Measurements from ENCODE around the gene TRAF7.

TRAF7 gene

DNA sequence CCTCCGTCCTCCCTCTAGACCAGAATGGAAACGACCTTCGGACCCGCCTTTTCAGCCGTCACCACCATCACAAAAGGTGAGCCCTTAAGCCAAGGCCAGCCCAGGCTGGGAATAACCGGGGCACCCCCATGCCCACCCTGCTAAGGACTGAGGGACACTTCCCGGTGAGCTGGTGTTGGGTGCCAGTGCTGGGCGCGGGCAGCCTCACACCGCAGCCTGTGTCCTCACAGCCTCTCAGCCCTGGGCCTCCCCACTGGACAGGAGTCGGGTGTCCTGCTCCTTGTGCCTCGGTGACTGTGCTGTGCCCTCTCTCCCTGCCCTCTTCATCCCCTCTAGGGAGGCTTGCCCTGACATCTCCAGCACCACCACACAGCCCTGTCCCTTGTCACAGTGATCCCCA lies 10.3 kb downstream of the TRAF7 start:
- DNase-seq (ENCODE audit: low read depth in 2 of 2) = no peak

DNA sequence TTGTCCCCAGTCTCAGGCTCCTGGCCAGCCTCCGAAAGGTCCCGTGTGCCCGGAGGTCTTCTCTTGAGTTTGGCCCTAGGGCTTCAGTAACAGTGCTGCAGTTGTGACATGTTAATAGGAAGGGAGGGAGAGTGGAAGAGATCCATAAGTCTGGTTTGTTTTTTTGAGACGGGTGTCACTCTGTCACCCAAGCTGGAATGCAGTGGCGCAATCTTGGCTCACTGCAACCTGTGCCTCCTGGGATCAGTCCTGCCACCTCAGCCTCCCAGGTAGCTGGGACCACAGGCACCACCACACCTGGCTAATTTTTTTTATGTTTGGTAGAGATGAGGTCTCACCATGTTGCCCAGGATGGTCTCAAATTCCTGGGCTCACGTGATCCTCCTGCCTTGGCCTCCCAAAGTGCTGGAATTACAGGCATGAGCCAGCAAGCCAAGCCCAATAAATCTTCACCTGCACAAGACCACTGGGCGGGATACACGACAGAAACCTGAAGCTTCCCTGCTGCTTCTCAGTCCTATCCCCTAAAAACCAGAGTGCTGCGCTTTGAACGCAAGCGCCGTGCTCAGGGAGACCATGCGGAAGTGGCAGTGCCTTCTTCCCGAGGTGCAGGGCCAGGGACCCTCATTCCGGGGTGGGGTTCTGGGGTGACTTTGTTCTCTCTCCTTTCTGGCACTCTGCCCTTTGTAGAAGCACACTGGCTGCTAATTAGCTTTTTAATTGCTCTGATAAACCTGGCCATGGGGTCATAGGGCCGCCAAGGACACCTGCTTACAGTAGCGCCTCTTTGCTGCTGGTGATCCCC lies 10.9 kb downstream of the TRAF7 start:
- DNase-seq (ENCODE audit: low read depth in 2 of 2) = no peak

DNA sequence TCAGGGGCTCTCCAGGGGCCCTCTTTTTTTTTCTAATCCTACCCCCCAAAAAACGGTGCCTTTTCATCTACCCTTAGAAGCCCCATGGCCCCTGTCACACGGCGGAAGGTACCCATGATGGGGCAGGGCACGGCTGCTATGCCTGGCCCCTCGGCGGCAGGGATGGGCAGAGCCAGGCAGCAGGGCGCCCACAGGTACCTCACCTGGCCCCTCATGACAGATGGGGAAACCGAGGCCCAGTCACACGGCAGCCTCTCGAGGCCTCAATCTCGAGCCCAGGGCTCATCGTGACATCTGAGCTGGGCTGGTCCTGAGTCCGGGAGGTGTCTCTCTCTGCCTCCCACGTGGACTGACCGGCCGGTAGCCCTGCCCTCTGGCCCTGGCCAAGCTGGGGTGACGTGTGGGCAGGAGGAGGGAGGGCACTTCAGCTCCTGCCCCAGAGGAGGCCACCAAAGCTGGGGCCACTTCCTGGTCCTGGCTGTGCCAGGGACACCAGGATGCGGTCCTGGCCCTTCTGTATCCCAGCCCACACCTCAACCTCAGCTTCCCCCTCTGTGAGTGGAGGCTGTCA lies 11.6 kb downstream of the TRAF7 start:
- DNase-seq (ENCODE audit: low read depth in 2 of 2) = no peak

DNA sequence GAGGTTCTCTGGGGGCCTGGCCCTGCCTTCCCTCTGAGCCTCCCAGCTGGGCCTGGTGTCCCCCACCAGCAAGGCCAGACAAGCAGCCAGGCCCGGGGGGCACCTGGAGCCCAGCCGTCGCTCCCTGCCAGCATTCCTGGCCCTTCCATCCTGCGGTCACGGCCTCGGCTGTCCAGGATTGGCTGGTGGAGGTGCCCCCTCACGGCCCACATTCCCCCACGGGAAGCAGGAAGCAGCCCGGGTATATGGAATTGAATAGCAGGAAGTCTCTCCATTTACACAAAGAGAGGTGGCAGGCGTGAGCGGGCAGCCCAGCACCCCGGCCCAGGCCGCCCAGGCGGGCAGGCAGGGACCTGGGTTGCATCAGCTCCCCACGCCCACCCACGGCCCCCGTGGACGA lies 14.5 kb downstream of the TRAF7 start:
- DNase-seq (ENCODE audit: low read depth in 2 of 2) = no peak

DNA sequence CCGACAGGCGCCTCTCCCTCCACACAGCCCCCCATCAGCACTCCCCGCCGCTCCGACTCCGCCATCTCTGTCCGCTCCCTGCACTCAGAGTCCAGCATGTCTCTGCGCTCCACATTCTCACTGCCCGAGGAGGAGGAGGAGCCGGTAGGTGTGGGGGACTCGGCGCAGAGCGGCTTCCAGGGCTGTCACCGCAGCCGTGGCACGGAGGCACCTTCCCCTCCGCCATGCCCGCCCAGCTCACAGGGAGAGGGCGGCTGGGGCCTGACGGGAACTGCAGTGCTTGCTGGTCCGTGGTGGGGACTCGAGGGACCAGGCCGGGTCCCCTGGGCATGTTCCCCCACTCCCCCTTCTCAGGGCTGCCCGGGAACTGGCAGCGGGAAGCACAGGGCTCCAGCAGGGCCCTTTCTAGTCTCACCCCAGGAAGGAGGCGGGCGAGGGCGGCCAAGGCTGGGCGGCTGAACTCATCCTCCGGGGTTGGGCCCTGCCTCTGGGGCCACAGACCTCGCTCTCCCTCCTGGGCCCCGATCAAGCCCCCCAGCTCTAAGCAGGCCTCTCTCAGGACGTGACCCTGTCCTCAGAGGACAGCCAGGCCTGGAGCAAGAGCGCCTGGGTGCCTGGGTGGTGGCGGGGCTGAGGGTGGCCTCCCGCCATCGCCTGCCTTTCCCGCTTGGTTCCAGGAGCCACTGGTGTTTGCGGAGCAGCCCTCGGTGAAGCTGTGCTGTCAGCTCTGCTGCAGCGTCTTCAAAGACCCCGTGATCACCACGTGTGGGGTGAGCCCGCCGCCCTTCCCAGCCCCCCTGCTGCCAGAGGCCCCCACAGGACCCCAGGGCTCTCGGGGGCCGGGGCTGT lies 15.2 kb downstream of the TRAF7 start:
- DNase-seq (ENCODE audit: low read depth in 2 of 2) = no peak

DNA sequence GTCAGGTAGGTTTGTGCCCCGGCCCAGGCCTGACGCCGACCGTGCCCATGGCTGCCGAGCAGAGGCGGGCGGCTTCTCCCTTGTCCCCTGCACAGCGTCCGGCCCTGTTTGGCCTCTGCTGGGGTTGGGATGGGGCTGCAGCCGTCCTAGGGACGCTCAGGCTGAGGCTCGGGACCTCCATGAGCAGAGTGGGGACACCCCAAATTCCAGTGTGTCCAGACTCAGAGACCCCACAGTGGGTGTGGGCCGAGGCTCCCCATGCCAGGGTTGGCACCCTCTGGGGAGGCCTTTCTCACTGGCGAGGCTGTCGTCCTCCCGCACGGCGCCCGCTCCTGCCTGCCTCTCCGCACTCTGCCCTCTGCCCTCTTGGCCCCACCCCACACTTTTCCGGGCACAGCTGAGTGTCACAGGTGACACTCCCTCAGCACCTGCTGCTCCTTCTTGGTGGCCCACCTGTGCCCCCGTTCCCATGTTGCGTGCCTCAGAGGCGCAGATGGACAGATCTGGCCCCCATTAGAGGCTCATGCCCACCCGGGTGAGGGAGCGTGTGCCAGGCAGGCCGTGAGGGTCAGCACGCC lies 16.1 kb downstream of the TRAF7 start:
- no peak for DNase-seq (ENCODE audit: low read depth in 2 of 2)

DNA sequence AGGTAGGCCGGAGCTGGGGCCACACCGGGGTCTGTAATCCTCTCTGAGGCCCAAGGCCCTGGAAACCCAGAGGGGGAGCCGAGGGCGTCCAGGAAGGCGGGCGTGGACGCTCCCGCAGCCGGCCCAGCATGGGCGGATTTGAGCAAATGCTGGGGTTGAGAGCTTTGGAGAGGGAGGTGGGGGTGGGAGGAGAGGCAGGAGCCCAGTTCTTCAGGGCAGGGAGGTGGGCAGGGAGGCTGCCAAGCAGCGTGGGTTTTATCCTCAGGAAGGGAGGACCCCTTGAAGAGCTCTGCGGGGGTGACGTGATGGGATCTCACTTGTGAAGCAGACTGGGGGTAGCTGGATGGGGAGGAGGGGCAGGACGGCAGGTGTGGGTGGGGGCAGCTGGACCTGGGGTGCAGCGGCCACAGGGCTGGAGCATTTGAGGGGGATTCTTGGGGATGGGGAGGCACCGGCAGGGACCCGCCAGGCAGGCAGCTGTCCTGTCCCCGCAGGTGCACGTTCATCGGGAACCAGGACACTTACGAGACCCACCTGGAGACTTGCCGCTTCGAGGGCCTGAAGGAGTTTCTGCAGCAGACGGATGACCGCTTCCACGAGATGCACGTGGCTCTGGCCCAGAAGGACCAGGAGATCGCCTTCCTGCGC lies 17.2 kb downstream of the TRAF7 start:
- DNase-seq (ENCODE audit: low read depth in 2 of 2) = no peak

DNA sequence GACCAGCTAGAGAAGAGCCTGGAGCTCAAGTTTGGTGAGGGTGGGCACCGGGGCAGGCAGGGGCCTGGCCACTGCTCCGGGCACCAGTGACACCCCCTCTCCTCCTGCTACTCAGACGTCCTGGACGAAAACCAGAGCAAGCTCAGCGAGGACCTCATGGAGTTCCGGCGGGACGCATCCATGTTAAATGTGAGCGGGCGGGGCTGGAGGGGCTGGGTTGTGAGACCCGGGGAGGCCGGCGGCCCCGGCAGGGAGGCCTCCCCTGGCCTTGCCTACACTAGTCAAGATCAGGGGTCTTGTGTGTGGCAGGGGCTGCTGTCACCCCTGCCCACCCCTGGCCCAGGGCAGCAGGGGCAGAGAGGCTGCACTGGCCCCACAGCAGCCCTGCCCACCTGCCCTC lies 17.8 kb downstream of the TRAF7 start:
- no peak for DNase-seq (ENCODE audit: low read depth in 2 of 2)

DNA sequence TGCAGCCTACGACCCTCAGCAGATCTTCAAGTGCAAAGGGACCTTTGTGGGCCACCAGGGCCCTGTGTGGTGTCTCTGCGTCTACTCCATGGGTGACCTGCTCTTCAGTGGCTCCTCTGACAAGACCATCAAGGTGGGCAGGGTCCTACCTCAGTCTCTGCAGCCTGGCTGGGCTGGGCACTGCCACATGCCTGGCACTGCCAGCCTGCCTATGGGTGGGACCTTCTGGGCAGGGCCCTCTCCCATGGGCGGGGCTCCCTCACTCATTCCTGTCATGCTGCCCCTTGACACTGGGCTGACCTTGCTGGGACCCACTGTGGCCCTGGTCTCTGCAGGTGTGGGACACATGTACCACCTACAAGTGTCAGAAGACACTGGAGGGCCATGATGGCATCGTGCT lies 18.3 kb downstream of the TRAF7 start:
- DNase-seq (ENCODE audit: low read depth in 2 of 2) = no peak

DNA sequence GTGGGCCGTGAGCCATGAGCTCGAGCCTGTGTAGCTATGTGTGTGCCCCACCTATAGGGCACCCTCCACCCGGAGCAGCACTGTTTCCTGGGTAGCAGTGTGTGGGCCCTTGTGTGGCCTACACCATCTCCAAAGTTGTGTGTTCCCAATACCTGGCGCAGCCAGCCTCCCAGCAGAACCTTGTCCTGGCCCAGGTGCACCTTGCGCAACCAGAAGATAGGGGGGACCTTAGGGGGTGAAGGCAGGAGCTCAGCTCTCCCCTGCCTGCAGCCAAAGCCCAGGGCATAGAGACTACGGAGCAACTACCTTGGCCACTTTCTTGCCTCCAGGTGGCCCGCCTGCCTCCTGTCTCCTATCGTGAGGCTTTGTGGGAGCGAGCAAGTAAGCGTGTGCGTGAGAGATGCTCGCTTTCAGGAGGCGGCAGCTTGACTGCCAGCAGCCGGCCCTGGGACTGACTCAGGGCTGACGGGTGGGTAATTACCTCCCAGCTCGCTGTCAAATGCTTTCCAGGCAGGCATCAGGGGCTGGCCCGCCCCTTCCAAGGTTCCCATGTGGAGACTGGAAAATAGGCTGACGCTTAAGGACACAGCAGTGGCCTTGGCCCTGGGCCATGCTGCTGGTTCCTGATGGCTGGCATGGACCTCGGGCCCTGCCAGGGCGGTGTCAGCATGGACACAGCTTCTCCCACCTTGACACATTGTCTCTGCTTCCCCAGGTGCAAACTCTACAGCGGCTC lies 19.0 kb downstream of the TRAF7 start:
- no peak for DNase-seq (ENCODE audit: low read depth in 2 of 2)

DNA sequence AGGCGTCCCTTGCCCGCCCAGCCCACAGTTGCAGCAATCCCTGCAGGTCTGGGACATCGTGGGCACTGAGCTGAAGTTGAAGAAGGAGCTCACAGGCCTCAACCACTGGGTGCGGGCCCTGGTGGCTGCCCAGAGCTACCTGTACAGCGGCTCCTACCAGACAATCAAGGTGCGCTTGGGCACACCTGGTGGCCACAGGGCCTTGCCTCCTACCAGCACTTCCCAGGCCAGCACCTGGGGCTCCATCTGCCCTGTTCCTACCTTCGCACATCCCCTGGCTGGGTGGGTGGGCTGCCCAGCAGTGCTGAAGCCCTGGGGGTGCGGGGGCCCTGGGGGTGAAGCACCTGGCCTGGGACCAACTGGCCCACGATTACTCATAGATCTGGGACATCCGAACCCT lies 19.9 kb downstream of the TRAF7 start:
- no peak for DNase-seq (ENCODE audit: low read depth in 2 of 2)

DNA sequence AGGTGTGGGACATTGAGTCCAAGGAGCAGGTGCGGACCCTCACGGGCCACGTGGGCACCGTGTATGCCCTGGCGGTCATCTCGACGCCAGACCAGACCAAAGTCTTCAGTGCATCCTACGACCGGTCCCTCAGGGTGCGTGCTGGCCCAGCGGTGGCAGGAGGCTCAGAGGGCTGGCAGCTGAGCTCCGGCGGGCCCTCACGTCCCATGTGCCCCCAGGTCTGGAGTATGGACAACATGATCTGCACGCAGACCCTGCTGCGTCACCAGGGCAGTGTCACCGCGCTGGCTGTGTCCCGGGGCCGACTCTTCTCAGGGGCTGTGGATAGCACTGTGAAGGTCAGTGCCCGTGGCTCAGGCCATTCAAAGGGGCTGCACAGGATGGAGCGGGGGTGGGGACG lies 20.5 kb downstream of the TRAF7 start:
- DNase-seq (ENCODE audit: low read depth in 2 of 2) = no peak

DNA sequence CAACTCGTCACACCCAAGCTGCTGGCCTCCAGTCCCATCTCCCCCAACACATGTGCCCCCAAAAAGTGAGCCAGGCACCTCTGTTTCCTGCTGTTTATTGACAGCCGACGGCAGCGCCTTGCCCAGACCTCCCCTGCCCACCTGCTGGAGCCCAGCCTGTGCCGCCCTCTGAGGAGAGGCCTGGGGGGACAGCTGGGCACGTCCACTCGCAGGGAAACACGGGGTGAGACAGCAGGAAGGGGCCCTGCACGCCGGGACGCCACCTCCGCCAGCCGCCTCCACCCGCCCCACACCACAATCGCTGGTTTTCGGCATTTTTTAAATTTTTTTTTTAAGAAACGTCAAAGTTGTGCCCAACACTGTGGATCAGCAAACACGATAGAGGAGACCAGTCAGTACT lies 21.5 kb downstream of the TRAF7 start:
- no peak for DNase-seq (ENCODE audit: low read depth in 2 of 2)

DNA sequence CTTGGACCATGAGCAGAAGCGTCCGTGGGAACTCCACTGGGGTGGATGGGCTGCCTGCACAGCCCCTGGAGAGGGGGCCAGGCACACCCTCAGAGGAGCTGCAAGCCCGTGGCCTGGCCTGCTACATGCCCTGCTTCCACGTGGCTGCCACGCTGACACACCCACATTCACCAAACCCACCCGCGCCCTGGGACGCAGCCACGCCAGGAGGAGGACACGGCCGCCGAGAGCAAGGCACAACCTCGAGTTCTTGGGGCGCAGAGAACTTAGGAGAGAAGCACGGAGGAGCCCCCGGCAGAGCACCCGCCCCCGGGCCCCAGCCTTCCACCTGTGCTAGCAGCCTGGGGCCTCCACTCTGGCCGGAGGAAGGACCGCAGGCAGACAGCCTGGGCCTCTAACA lies 22.0 kb downstream of the TRAF7 start:
- DNase-seq (ENCODE audit: low read depth in 2 of 2) = no peak

DNA sequence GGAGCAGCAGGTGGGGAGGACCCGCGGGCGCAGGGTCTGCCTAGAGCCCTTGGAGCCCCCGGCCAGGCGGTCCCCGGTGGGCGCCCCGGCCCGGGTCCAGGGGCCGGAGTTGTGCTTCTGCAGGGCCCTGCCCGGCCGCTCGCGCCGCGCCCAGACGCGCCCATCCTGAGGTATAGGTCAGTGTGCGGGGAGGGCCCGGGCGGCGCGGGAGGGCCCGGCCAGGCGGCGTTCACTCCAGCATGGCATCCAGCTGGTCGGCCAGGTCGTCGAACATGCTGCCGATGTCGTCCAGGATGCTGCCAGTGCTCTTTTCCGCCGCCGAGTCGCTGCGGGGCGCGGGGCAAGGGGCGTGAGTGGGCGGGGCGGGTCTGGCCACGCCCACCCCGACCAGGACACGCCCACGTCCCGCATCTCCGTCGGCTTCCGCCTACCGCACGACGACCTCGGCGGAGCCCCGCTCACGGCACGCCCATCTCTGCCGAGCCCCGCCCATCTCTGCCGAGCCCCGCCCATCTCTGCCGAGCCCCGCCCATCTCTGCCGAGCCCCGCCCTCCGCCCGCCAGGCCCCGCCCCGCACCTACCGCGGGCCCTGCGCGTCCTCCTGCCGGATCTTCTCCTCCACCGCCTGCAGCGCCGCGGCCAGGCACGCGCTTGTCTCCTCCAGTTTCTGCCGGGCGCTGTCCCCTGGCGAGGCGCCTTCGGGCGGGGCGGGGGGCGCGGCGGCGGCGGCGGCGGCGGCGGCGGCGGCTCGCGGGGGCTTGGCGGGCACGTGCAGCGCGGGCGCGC lies 22.9 kb downstream of the TRAF7 start:
- DNase-seq (ENCODE audit: low read depth in 2 of 2) = no peak

DNA sequence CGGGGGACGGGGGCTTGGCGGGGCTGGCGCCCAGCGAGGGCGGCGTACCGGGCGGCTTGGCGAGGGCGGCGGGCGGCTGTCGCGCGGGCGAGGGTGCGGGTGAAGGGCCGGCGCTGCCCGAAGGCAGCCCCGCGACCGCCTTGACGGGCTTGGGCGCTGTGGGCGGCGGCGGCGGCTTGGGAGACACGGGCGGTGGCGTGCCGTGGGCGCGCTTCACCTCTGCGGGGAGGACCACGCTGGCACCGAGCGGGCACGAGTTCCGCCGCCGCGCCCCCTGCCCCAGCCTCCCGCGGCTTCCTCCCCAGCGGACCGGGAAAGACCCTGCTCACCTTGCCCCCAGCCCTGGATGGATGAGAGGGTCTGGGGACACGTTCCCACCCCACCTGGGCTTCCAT lies 23.5 kb downstream of the TRAF7 start:
- DNase-seq (ENCODE audit: low read depth in 2 of 2) = no peak

DNA sequence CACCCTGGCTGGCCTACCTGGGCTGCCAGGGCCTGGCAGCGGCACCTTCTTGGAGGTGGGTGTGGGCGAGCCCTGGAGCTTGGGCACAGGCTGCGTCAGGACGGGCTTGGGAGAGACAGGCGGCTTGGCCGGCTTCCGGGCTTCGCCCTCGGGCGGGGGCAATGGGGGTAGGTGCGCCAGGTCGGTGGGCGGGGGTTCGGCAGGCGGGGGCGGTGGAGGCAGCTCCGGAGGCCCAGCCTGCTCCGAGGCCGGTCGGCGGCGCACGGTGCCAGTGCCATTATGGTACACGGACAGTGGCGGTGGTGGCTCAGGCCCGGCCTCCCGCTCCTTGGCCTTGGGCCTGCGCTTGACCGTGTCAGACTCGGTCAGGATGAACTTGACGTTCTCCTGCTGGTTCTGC lies 24.0 kb downstream of the TRAF7 start:
- no peak for DNase-seq (ENCODE audit: low read depth in 2 of 2)

DNA sequence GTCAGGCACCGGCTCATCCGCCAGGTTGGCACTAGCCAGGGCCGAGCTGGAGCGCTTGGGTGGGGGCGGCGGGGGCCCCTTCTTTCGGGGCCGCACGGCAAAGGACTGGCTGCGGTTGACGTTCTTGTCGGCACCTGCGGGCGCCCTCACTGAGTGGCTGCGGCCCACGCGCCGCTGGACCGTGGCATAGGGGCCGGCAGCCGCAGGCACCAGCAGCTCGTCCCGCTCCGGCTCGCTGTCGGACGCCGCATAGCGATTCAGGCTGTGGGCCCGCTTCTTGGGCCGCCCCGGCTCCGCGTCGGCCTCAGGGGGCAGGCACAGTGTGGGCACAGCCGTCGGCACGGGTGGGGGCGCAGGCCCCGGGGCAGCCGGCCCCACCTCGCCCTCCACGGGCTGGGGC lies 24.9 kb downstream of the TRAF7 start:
- no peak for DNase-seq (ENCODE audit: low read depth in 2 of 2)

DNA sequence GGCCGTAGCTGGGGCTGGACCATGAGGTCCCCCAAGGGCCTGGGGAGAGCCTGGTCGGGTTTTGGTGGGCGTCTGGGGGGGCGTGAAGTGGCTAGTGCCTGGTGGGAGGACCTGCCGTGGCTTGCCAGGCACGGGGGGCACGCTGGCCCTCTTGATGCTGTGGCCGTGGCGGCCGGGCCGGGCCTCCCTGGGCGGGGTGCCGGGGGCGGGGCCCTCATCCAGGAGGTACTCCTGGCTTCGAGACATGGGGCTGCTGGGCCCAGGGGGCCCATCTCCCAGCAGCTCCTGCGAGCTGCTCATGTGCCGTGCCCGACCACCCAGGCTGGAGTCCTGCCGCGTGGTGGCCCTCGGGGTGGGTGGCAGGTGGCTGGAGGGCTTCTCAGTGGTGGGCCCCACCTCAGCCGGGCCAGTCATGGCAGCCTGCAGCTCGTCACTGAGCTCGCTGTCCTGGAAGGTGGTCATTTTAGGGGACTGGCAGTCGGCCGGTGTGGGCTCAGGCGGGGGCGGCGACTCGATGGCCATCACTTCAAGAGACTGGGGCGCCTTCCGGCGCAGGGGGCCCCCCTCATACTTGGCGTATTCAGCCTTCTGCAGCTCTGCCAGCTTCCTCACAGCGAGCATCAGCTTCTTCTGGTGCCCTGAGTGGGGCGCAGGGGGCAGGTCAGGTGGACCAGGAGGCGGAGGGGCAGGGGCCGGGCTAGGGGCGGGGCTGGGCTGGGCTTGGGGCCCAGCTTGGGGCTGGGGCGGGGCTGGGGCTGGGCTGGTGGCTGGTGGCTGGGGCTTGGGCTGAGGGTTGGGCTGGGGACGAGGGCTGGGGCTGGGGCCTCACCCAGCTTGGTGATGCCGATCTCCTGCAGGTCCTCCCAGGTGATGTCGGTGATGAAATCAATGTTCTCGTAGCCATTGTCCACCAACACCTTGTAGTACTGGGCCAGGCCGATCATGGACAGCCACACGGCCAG lies 25.7 kb downstream of the TRAF7 start:
- DNase-seq (ENCODE audit: low read depth in 2 of 2) = no peak
